HCT116 (cell line): ENCODE measurements around the gene KHDC4. TPM values are rescaled to one million over a fixed set of nuclear protein-coding genes. Genes with fewer than 3 reads are reported as not detected.

Experiments
- ATAC-seq: fragments of 200-7000 bp; cut with Tn5 transposase; 2 replicates; pipeline ENCODE4 v1.9.1; 2020; ENCODE audit warnings: mild to moderate bottlenecking, moderate library complexity
- BruUV-seq: library from RNA; stranded (reverse); fragments of 400-500 nt; replicated peaks from 2 replicates; lab custom pipeline; 2021; lab: Mats Ljungman, UMichigan
- CTCF ChIA-PET: fragments of 300-600 bp; sonication (Branson Sonifier 250); formaldehyde crosslinking; loops from one replicate; lab custom pipeline; 2021; ENCODE audit warnings: antibody characterized with exemption; lab: Charles Lee
- POLR2A ChIA-PET: fragments of 300-600, 350-600 bp; sonication (Branson Sonifier 250); formaldehyde crosslinking; loops from one replicate; lab custom pipeline; 2021; ENCODE audit warnings: antibody characterized with exemption; lab: Charles Lee
- RAD21 ChIA-PET, 2 experiments: fragments of 300-600 bp; sonication (Branson Sonifier 250); formaldehyde crosslinking; loops; one replicate each; lab custom pipeline; 2023; ENCODE audit warnings: low total read pairs in 2 of 2; ENCODE audit not compliant: uncharacterized antibody in 2 of 2, unreplicated experiment in 2 of 2, low non-redundant PET in 1 of 2; lab: Charles Lee
- DNase-seq: peaks from one replicate; pipeline ENCODE4 v3.0.0-alpha.2; 2010; ENCODE audit warnings: low read depth, low spot score
- H2AFZ ChIP-seq: fragments of 200-600 bp; shearing (Covaris generic), sonication (generic); 2 replicates; pipeline ENCODE4 v1.6.1; 2017; ENCODE audit warnings: low read depth, mixed run types, mixed read lengths, antibody characterized with exemption, low read length; ENCODE audit not compliant: poor library complexity, severe bottlenecking
- H3K27ac ChIP-seq: 2 replicates; pipeline ENCODE4 v1.5.1; 2012; ENCODE audit warnings: low read depth, low read length
- H3K27me3 ChIP-seq: fragments of 200-600 bp; sonication (generic); 2 replicates; pipeline ENCODE4 v1.6.1; 2016; ENCODE audit warnings: mixed run types, low read length, mixed read lengths; ENCODE audit not compliant: insufficient read depth
- H3K36me3 ChIP-seq, 2 experiments: fragments of 200-500 bp in 1 of 2; fragments of 200-600 bp in 1 of 2; sonication (Bioruptor generic) in 1 of 2; sonication (generic) in 1 of 2; 2 replicates each; pipeline versions ENCODE4 v1.5.1 to v1.6.1; 2014 to 2016; ENCODE audit warnings: low read length in 2 of 2, inconsistent platforms in 1 of 2, mixed read lengths in 1 of 2, mixed run types in 1 of 2; ENCODE audit not compliant: insufficient read depth in 2 of 2, control insufficient read depth in 1 of 2
- H3K4me1 ChIP-seq, 2 experiments: fragments of 200-600 bp in 1 of 2; sonication (generic) in 1 of 2; 2 replicates each; pipeline versions ENCODE4 v1.5.1 to v1.6.1; 2012 to 2017; ENCODE audit warnings: low read length in 2 of 2, inconsistent platforms in 1 of 2, mild to moderate bottlenecking in 1 of 2, mixed read lengths in 1 of 2, mixed run types in 1 of 2, moderate library complexity in 1 of 2; ENCODE audit not compliant: insufficient read depth in 2 of 2, control insufficient read depth in 1 of 2
- H3K4me2 ChIP-seq: fragments of 200-600 bp; sonication (generic); 2 replicates; pipeline ENCODE4 v1.6.1; 2017; ENCODE audit warnings: mixed run types, low read length, mixed read lengths
- H3K4me3 ChIP-seq, 2 experiments: fragments of 200-600 bp in 1 of 2; sonication (generic) in 1 of 2; replicated peaks in 1 of 2; 2 replicates each; pipeline ENCODE4 v1.5.1; 2011 to 2016; ENCODE audit warnings: low read length in 2 of 2, control low read depth in 1 of 2, low read depth in 1 of 2, mild to moderate bottlenecking in 1 of 2, mixed read lengths in 1 of 2, mixed run types in 1 of 2
- H3K79me2 ChIP-seq: fragments of 200-600 bp; sonication (generic); 2 replicates; pipeline ENCODE4 v1.6.1; 2017; ENCODE audit warnings: mild to moderate bottlenecking, mixed run types, low read length, moderate library complexity, mixed read lengths; ENCODE audit not compliant: insufficient read depth
- H3K9ac ChIP-seq: fragments of 200-600 bp; sonication (generic); 2 replicates; pipeline ENCODE4 v1.6.1; 2016; ENCODE audit warnings: low read length, mixed read lengths
- H3K9me2 ChIP-seq: fragments of 200-600 bp; sonication (generic), shearing (Covaris generic); 2 replicates; pipeline ENCODE4 v1.6.1; 2017; ENCODE audit warnings: mixed run types, mild to moderate bottlenecking, moderate library complexity; ENCODE audit not compliant: insufficient read depth
- H3K9me3 ChIP-seq, 2 experiments: fragments of 200-500 bp in 1 of 2; fragments of 200-600 bp in 1 of 2; sonication (Bioruptor generic) in 1 of 2; sonication (generic) in 1 of 2; 2 replicates each; pipeline ENCODE4 v1.6.1; 2014 to 2017; ENCODE audit warnings: low read length in 2 of 2, mixed read lengths in 2 of 2, inconsistent platforms in 1 of 2, low read depth in 1 of 2, mild to moderate bottlenecking in 1 of 2, mixed run types in 1 of 2, moderate library complexity in 1 of 2; ENCODE audit not compliant: control insufficient read depth in 1 of 2, insufficient read depth in 1 of 2
- H4K20me1 ChIP-seq: fragments of 200-600 bp; sonication (generic), shearing (Covaris generic); 2 replicates; pipeline ENCODE4 v1.6.1; 2017; ENCODE audit warnings: mixed run types, mild to moderate bottlenecking, moderate library complexity; ENCODE audit not compliant: insufficient read depth
- CBX3 ChIP-seq: IDR thresholded peaks from 2 replicates; pipeline ENCODE4 v1.6.1; 2012; ENCODE audit warnings: low read depth
- EGR1 ChIP-seq: IDR thresholded peaks from 2 replicates; pipeline ENCODE4 v1.6.1; 2012; ENCODE audit warnings: low read depth
- EZH2 ChIP-seq: fragments of 200-600 bp; sonication (generic); IDR thresholded peaks from 2 replicates; pipeline ENCODE4 v1.6.1; 2017; ENCODE audit warnings: antibody characterized with exemption, mixed run types
- EZH2phosphoT487 ChIP-seq: fragments of 200-600 bp; IDR thresholded peaks from 2 replicates; pipeline ENCODE4 v1.6.1; 2018; ENCODE audit warnings: antibody characterized with exemption, borderline replicate concordance
- FOSL1 ChIP-seq: IDR thresholded peaks from 2 replicates; pipeline ENCODE4 v1.6.1; 2012; ENCODE audit warnings: low read depth
- JUND ChIP-seq: IDR thresholded peaks from 2 replicates; pipeline ENCODE4 v1.6.1; 2012
- POLR2A ChIP-seq: IDR thresholded peaks from 2 replicates; pipeline ENCODE4 v1.7.0; 2011; ENCODE audit warnings: borderline replicate concordance; ENCODE audit not compliant: insufficient read depth, insufficient read length; ENCODE audit errors: extremely low read depth
- RAD21 ChIP-seq: IDR thresholded peaks from 2 replicates; pipeline ENCODE4 v1.6.1; 2012; ENCODE audit warnings: low read depth, mild to moderate bottlenecking
- SP1 ChIP-seq: IDR thresholded peaks from 2 replicates; pipeline ENCODE4 v1.6.1; 2012; ENCODE audit warnings: low read depth
- SRF ChIP-seq: IDR thresholded peaks from 2 replicates; pipeline ENCODE4 v1.6.1; 2012; ENCODE audit warnings: low read depth
- ZFX ChIP-seq: fragments of 450-650 bp; IDR thresholded peaks from 2 replicates; pipeline ENCODE4 v1.6.1; 2017
- ZNF274 ChIP-seq: fragments of 200-500 bp; sonication (Bioruptor generic); IDR thresholded peaks from 2 replicates; pipeline ENCODE4 v1.6.1; 2014; ENCODE audit warnings: mild to moderate bottlenecking, low read depth, low read length, inconsistent platforms
- intact Hi-C: fragments of 100-400 bp; cut with micrococcal nuclease; formaldehyde crosslinking; loops from 2 replicates; pipeline ENCODE4 v1.10.0; 2022
- total RNA-seq: library from RNA; stranded (reverse); gene quantifications from one replicate; pipeline ENCODE4 v1.2.1, GENCODE V29; 2021; ENCODE audit not compliant: unreplicated experiment
- TF ChIP-seq, protein P1 (sequence below): IDR thresholded peaks from 2 replicates; pipeline ENCODE4 v1.6.1; 2012; ENCODE audit warnings: low read depth
- TF ChIP-seq, protein P2 (sequence below), 3 experiments: fragments of 200-600 bp in 1 of 3; sonication (generic) in 1 of 3; IDR thresholded peaks in 2 of 3; conservative IDR thresholded peaks in 1 of 3; 2 replicates each; pipeline ENCODE4 v1.5.1; 2012 to 2017; ENCODE audit warnings: low read depth in 2 of 3, low read length in 2 of 3, antibody characterized with exemption in 1 of 3, borderline replicate concordance in 1 of 3, control low read depth in 1 of 3, mild to moderate bottlenecking in 1 of 3, mixed read lengths in 1 of 3, mixed run types in 1 of 3, moderate library complexity in 1 of 3; ENCODE audit not compliant: insufficient read depth in 1 of 3
- TF ChIP-seq, protein P3 (sequence below): IDR thresholded peaks from 2 replicates; pipeline ENCODE4 v1.6.1; 2012
- TF ChIP-seq, protein P4 (sequence below): IDR thresholded peaks from 2 replicates; pipeline ENCODE4 v1.6.1; 2011; ENCODE audit warnings: mild to moderate bottlenecking, low read length, moderate library complexity; ENCODE audit not compliant: insufficient replicate concordance; ENCODE audit errors: extremely low read depth

KHDC4 gene
- total RNA-seq, 1 experiment from 2014 or later: 60.7 TPM

DNA sequence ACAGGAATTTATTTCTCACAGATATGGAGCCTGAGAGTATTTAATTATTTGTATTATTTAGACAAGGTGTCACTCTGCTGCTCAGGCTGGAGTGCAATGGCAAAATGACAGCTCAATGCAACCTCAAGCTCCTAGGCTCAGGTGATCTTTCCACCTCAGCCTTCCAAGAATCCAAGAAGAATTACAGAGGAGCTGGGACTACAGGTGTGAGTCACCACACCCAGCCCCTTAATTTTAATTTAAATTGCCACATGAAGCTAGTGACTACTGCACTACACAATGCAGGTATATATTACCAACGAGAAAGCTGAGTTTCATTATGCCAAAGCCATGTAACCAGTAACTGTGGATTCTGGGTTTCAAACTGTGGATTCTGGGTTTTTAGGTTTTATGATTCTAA, 2.1 kb downstream of the KHDC4 start (continued):
- TF ChIP-seq, protein P1, sequence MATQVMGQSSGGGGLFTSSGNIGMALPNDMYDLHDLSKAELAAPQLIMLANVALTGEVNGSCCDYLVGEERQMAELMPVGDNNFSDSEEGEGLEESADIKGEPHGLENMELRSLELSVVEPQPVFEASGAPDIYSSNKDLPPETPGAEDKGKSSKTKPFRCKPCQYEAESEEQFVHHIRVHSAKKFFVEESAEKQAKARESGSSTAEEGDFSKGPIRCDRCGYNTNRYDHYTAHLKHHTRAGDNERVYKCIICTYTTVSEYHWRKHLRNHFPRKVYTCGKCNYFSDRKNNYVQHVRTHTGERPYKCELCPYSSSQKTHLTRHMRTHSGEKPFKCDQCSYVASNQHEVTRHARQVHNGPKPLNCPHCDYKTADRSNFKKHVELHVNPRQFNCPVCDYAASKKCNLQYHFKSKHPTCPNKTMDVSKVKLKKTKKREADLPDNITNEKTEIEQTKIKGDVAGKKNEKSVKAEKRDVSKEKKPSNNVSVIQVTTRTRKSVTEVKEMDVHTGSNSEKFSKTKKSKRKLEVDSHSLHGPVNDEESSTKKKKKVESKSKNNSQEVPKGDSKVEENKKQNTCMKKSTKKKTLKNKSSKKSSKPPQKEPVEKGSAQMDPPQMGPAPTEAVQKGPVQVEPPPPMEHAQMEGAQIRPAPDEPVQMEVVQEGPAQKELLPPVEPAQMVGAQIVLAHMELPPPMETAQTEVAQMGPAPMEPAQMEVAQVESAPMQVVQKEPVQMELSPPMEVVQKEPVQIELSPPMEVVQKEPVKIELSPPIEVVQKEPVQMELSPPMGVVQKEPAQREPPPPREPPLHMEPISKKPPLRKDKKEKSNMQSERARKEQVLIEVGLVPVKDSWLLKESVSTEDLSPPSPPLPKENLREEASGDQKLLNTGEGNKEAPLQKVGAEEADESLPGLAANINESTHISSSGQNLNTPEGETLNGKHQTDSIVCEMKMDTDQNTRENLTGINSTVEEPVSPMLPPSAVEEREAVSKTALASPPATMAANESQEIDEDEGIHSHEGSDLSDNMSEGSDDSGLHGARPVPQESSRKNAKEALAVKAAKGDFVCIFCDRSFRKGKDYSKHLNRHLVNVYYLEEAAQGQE: no peak
- TF ChIP-seq EZH2: no peak
- TF ChIP-seq SRF: no peak
- no peak for TF ChIP-seq CBX3
- no peak for TF ChIP-seq POLR2A
- no peak for TF ChIP-seq JUND
- TF ChIP-seq EZH2phosphoT487: no peak
- no peak for TF ChIP-seq ZFX

DNA sequence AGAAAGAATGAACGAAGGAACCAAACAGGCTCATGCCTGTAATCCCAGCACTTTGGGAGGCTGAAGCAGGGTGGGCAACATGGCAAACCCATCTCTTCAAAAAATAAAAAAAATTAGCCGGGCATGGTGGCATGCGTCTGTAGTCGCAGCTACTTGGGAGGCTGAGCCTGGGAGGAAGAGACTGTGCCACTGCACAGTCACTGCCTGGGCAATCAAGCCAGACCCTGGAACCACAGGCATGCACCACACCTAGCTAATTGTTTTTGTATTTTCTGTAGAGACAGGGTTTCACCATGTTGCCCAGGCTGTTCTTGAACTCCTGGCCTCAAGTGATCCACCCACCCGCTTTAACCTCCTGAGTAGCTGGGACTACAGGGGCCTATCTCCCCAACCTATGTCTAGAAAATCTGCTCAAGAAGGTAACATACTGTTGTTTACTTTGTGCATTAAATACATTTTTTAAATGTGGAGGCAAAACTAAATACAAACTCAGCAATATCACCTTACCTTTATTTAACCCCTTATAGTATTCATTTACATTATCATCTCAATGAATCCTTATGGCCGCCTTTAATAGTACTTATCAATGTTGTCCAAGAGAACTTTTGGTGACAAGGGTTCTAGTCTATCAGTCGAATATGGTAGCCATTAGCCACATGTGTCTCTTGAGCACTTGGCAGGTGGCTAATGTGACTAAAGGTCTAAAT, 2.7 kb downstream of the KHDC4 start:
- TF ChIP-seq EZH2phosphoT487 (no peak), RAD21 (no peak), FOSL1 (no peak), SP1 (no peak), CBX3 (no peak), ZNF274 (no peak), SRF (no peak), ZFX (no peak), EGR1 (no peak)
- TF ChIP-seq, protein P2, sequence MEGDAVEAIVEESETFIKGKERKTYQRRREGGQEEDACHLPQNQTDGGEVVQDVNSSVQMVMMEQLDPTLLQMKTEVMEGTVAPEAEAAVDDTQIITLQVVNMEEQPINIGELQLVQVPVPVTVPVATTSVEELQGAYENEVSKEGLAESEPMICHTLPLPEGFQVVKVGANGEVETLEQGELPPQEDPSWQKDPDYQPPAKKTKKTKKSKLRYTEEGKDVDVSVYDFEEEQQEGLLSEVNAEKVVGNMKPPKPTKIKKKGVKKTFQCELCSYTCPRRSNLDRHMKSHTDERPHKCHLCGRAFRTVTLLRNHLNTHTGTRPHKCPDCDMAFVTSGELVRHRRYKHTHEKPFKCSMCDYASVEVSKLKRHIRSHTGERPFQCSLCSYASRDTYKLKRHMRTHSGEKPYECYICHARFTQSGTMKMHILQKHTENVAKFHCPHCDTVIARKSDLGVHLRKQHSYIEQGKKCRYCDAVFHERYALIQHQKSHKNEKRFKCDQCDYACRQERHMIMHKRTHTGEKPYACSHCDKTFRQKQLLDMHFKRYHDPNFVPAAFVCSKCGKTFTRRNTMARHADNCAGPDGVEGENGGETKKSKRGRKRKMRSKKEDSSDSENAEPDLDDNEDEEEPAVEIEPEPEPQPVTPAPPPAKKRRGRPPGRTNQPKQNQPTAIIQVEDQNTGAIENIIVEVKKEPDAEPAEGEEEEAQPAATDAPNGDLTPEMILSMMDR (IDR thresholded peaks at IDR 0.05 in 2 of 3, conservative IDR thresholded peaks at IDR 0.05 in 1 of 3; ENCODE audit: borderline replicate concordance in 1 of 3, insufficient read depth in 1 of 3, low read depth in 2 of 3, low read length in 2 of 3): no peak
- TF ChIP-seq, protein P3, sequence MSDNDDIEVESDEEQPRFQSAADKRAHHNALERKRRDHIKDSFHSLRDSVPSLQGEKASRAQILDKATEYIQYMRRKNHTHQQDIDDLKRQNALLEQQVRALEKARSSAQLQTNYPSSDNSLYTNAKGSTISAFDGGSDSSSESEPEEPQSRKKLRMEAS: no peak
- TF ChIP-seq, protein P4, sequence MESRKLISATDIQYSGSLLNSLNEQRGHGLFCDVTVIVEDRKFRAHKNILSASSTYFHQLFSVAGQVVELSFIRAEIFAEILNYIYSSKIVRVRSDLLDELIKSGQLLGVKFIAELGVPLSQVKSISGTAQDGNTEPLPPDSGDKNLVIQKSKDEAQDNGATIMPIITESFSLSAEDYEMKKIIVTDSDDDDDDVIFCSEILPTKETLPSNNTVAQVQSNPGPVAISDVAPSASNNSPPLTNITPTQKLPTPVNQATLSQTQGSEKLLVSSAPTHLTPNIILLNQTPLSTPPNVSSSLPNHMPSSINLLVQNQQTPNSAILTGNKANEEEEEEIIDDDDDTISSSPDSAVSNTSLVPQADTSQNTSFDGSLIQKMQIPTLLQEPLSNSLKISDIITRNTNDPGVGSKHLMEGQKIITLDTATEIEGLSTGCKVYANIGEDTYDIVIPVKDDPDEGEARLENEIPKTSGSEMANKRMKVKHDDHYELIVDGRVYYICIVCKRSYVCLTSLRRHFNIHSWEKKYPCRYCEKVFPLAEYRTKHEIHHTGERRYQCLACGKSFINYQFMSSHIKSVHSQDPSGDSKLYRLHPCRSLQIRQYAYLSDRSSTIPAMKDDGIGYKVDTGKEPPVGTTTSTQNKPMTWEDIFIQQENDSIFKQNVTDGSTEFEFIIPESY: no peak
- peaks cover 77% of the 10 kb centered on the region for H3K79me2 ChIP-seq
- DNase-seq (no peak), ATAC-seq (no peak)
- H3K27ac ChIP-seq: no peak overlapping the region
- ChIA-PET POLR2A (interaction anchor here (0.7 to 1.5 kb wide), 3 partner anchors 9 to 81 kb away, joined by 4 to 5 read pairs (median 4); no protein-coding TSS in a partner anchor), RAD21 (no interaction called here), CTCF (interaction anchor here (2.7 kb wide), 1 partner anchor 135 kb away, joined by 7 read pairs; no protein-coding TSS in a partner anchor)
- H3K9me2 ChIP-seq: no peaks in the 10 kb centered on the region
- H3K36me3 ChIP-seq: peaks cover 54 to 67% of the 10 kb centered on the region in 2 experiments
- H3K4me2 ChIP-seq: peak overlapping the region; percentile 88; the same call in 1 of the 2 replicates
- no peaks in the 10 kb centered on the region for H3K9me3 ChIP-seq
- peaks cover 31% of the 10 kb centered on the region; the same call in 1 of the 2 replicates for H4K20me1 ChIP-seq
- BruUV-seq: no TSS peak
- H2AFZ ChIP-seq: no peak overlapping the region
- no peak overlapping the region for H3K4me3 ChIP-seq
- H3K9ac ChIP-seq: no peak overlapping the region
- intact Hi-C loops: loop anchor here (2.0 kb wide), 1 partner anchor 15 kb away; no protein-coding TSS in a partner anchor
- no peaks in the 10 kb centered on the region for H3K27me3 ChIP-seq
- H3K4me1 ChIP-seq: peaks cover 14 to 25% of the 10 kb centered on the region in 2 experiments; a peak in 3 of 4 replicates
